ENCODE measurements around the gene DGKZ.

The DGKZ gene

DNA sequence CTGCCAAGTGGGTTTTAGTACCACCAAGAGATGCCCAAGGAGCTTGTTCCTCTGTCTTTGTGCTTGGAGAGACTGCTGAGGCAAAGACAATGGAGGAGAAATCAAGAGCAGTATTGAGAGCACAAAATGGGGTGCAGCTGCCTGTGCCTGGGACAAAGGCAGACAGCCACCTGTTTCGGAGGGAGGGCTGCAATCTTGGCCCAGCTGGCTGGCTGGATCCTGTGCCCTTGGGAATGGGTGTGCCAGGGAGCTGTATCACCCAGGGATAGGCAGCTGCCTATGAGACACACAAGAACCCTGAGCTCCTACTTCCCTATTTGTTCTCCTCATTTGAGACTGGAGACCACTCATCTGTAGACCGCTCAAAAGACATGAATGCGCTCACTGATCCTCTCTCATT lies 67.6 kb downstream of the DGKZ start:
- no peaks in the 10 kb centered on the region for H3K27me3 ChIP-seq (ENCODE audit: insufficient read depth, low read length, poor library complexity, severe bottlenecking)
- no peak overlapping the region for H3K4me2 ChIP-seq (ENCODE audit: low read depth, low read length, poor library complexity, severe bottlenecking)
- H3K79me2 ChIP-seq (ENCODE audit: insufficient read depth, low read length): no peaks in the 10 kb centered on the region
- no peak for TF ChIP-seq EZH2phosphoT487 (IDR thresholded peaks at IDR 0.05; ENCODE audit: borderline replicate concordance)
- TF ChIP-seq, protein P1, sequence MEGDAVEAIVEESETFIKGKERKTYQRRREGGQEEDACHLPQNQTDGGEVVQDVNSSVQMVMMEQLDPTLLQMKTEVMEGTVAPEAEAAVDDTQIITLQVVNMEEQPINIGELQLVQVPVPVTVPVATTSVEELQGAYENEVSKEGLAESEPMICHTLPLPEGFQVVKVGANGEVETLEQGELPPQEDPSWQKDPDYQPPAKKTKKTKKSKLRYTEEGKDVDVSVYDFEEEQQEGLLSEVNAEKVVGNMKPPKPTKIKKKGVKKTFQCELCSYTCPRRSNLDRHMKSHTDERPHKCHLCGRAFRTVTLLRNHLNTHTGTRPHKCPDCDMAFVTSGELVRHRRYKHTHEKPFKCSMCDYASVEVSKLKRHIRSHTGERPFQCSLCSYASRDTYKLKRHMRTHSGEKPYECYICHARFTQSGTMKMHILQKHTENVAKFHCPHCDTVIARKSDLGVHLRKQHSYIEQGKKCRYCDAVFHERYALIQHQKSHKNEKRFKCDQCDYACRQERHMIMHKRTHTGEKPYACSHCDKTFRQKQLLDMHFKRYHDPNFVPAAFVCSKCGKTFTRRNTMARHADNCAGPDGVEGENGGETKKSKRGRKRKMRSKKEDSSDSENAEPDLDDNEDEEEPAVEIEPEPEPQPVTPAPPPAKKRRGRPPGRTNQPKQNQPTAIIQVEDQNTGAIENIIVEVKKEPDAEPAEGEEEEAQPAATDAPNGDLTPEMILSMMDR (conservative IDR thresholded peaks at IDR 0.05; ENCODE audit: low read length): no peak
- no peaks in the 10 kb centered on the region for H3F3A ChIP-seq (ENCODE audit: low read depth)
- no peaks in the 10 kb centered on the region for H4K20me1 ChIP-seq (ENCODE audit: insufficient read depth, low read length, poor library complexity, severe bottlenecking)
- H3K4me1 ChIP-seq (ENCODE audit: insufficient read depth, low read length, poor library complexity, severe bottlenecking): peaks cover 8% of the 10 kb centered on the region
- no peak overlapping the region for H3K4me3 ChIP-seq (ENCODE audit: low read length, poor library complexity, severe bottlenecking)
- H3K36me3 ChIP-seq (ENCODE audit: insufficient read depth, low read length): peaks cover 44% of the 10 kb centered on the region; the same call in 1 of the 2 replicates
- no peak overlapping the region for H2AFZ ChIP-seq (ENCODE audit: low read length)
- no peaks in the 10 kb centered on the region for H3K9me3 ChIP-seq (ENCODE audit: insufficient read depth, low read depth, low read length)
- no peaks in the 10 kb centered on the region for H3K9me2 ChIP-seq (replicated peaks; ENCODE audit: low read depth, low read length)
- H3K9ac ChIP-seq (ENCODE audit: low read depth, low read length, poor library complexity, severe bottlenecking): no peak overlapping the region

DNA sequence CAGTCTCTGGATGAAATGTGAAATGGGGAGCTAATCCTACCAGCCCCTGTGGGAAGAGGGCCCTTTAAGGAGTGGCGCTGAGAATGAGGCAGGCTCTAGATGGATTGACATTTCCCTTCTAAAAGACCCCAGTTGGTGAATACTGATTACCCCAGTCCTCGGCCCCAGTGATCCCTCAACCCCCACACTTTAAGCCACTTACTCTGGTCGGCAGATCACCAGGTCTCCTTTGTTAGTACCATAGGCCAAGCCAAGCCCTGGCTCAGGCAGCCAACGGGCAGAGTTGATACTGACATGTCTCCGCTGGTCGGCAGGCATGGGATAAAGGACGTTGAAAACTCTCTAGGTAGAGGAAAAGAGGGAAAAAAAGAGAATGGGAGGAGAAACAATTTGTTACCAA lies 70.4 kb downstream of the DGKZ start:
- H3K9me3 ChIP-seq (ENCODE audit: insufficient read depth, low read depth, low read length): no peaks in the 10 kb centered on the region
- H3K4me1 ChIP-seq (ENCODE audit: insufficient read depth, low read length, poor library complexity, severe bottlenecking): peaks cover 10% of the 10 kb centered on the region
- H3K4me2 ChIP-seq (ENCODE audit: low read depth, low read length, poor library complexity, severe bottlenecking): no peak overlapping the region
- H3K9ac ChIP-seq (ENCODE audit: low read depth, low read length, poor library complexity, severe bottlenecking): no peak overlapping the region
- no peaks in the 10 kb centered on the region for H3K9me2 ChIP-seq (replicated peaks; ENCODE audit: low read depth, low read length)
- no peaks in the 10 kb centered on the region for H4K20me1 ChIP-seq (ENCODE audit: insufficient read depth, low read length, poor library complexity, severe bottlenecking)
- no peak overlapping the region for H2AFZ ChIP-seq (ENCODE audit: low read length)
- H3K27me3 ChIP-seq (ENCODE audit: insufficient read depth, low read length, poor library complexity, severe bottlenecking): no peaks in the 10 kb centered on the region
- no peak overlapping the region for H3K4me3 ChIP-seq (ENCODE audit: low read length, poor library complexity, severe bottlenecking)
- peaks cover 61% of the 10 kb centered on the region; the same call in 1 of the 2 replicates for H3K36me3 ChIP-seq (ENCODE audit: insufficient read depth, low read length)
- no peaks in the 10 kb centered on the region for H3F3A ChIP-seq (ENCODE audit: low read depth)
- no peaks in the 10 kb centered on the region for H3K79me2 ChIP-seq (ENCODE audit: insufficient read depth, low read length)
- TF ChIP-seq, protein P1 (conservative IDR thresholded peaks at IDR 0.05; ENCODE audit: low read length): no peak
- TF ChIP-seq EZH2phosphoT487 (IDR thresholded peaks at IDR 0.05; ENCODE audit: borderline replicate concordance): no peak

DNA sequence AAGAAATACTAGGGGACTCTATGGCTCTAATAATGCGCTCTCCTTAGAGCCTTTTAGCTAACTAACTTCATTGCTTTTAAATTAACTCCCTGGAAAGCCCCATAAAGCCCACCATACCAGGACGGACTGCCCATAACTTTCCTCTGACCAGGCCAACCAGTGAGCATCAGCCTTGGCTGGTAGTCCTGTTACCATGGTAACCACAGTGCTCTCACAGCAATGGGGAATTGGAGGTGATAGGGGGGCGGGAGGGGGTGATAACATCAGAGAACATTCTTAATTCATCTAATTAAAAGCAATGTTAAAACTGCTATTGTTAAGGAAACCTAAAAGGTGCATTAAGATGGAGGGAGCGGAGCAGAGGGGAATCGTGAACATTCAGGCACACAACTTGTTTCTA lies 71.5 kb downstream of the DGKZ start:
- H3K79me2 ChIP-seq (ENCODE audit: insufficient read depth, low read length): no peaks in the 10 kb centered on the region
- no peak overlapping the region for H3K9ac ChIP-seq (ENCODE audit: low read depth, low read length, poor library complexity, severe bottlenecking)
- no peaks in the 10 kb centered on the region for H4K20me1 ChIP-seq (ENCODE audit: insufficient read depth, low read length, poor library complexity, severe bottlenecking)
- H3K4me1 ChIP-seq (ENCODE audit: insufficient read depth, low read length, poor library complexity, severe bottlenecking): peaks cover 10% of the 10 kb centered on the region
- no peak overlapping the region for H3K4me3 ChIP-seq (ENCODE audit: low read length, poor library complexity, severe bottlenecking)
- H3K4me2 ChIP-seq (ENCODE audit: low read depth, low read length, poor library complexity, severe bottlenecking): no peak overlapping the region
- H3K9me3 ChIP-seq (ENCODE audit: insufficient read depth, low read depth, low read length): no peaks in the 10 kb centered on the region
- H2AFZ ChIP-seq (ENCODE audit: low read length): no peak overlapping the region
- TF ChIP-seq, protein P1 (conservative IDR thresholded peaks at IDR 0.05; ENCODE audit: low read length): no peak
- no peak for TF ChIP-seq EZH2phosphoT487 (IDR thresholded peaks at IDR 0.05; ENCODE audit: borderline replicate concordance)
- H3K27me3 ChIP-seq (ENCODE audit: insufficient read depth, low read length, poor library complexity, severe bottlenecking): no peaks in the 10 kb centered on the region
- no peaks in the 10 kb centered on the region for H3F3A ChIP-seq (ENCODE audit: low read depth)
- peaks cover 63% of the 10 kb centered on the region; the same call in 1 of the 2 replicates for H3K36me3 ChIP-seq (ENCODE audit: insufficient read depth, low read length)
- H3K9me2 ChIP-seq (replicated peaks; ENCODE audit: low read depth, low read length): no peaks in the 10 kb centered on the region

All from Loucy (cell line).